GM19455 (cell line): ENCODE results near the gene PVALEF.

Source experiments
- ATAC-seq: cut with Tn5 transposase; IDR thresholded peaks from one replicate; pipeline ENCODE4 v1.9.1; 2021; ENCODE audit not compliant: unreplicated experiment

The PVALEF gene

DNA sequence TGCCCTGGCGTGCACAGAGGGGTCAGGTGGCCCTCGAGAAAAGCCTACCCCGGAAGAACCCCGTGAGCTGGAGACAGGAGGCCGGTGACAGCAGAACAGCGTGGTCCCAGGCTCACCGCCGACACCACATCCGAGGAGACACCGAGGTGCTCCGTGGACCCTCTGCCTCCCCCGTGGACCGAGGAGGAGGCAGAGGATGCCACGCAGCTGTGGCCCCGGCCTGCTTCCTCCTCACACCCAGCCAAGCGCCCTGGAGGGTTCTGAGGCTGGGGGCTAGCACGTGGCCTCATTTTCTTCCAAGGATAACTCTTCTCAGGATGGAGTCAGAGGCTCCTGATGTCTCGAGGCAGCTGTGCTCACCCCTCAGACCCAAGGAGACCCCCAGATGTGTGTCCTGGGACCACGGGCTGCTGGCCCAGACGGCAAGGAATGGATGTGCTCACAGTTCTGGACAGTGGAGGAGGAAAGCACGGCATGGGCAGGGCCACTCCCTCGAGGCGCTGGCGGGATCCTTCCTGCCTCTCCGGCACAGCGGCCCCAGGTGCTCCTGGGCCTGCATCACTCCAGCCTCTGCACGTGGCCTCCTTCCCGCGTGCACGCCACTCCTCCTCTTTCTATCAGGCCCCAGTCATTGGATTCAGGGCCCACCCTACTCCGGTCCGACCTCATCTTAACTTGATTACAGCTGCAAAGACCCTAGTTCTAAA is 4.4 kb upstream of the PVALEF start:
- no peak for ATAC-seq

DNA sequence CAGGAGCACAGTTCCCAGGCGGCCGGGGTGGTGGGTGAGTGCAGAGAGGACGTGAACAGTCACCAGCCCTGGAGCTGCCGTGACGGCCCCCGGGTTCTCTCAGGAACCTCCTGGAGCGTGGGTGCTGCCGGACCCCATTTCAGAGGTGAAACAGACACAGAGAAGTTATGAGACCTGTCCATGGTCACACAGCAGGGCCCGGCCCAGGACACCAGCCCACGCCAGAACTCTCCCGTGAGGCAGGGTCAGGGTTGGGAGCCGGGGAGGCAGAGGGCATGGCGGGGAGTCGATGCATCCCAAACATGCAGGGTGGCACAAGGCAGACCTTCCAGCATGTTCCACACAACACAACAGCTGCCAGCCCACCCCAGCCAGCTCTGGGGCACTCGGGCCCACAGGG is 3.8 kb upstream of the PVALEF start:
- no peak for ATAC-seq

GRCh38 chr17:81161972-81162371 is 3.3 kb upstream of the PVALEF start:
- no peak for ATAC-seq

- no peak for ATAC-seq
Measured at GRCh38 chr17:81162491-81162890, 2.8 kb upstream of the PVALEF start.

- no peak for ATAC-seq
Measured at GRCh38 chr17:81163051-81163695, 2.1 kb upstream of the PVALEF start.

GRCh38 chr17:81163703-81164370 is 1.5 kb upstream of the PVALEF start:
- no peak for ATAC-seq

DNA sequence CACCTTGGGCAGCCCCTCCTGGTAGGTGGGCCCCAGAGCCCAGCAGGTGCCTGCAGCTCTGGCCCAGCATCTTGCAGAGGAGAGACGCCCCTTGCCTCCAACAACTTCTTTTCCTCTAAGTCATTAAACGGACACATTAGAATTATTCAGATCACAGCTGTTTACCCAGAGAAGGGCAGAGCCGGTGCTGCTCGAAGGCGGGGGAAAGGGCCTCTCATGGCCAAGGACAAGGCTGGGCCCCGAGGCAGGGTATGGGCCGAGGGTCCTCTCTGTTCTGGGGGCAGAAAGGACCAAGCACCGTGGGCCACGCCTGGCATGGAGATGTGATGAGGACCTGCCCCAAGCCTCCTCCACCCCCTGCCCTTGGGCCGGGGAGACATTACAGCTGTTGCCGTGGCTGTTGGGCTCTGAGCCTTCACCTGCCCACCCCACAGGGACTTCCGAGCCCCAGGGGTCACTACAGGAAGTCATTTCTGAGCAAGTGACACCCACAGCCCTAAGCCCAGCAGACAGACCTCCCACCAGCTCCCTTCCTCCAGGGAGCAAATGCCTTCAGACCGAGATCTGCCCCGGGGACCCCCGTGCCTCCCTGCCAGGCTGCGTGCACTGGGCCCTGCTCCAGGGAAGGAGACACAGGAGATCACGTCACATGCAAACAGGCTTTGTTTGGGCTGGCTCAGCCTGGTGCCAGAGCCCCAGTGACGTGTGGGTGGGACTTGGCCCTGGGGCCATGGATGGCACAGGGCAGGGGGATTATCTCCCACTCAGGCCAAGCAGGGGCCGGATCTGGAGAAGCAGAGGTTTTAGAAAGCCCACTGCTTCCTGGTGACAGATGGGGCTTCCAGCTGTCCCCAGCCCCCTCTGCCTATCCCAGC is 699 bp upstream of the PVALEF start:
- no peak for ATAC-seq

DNA sequence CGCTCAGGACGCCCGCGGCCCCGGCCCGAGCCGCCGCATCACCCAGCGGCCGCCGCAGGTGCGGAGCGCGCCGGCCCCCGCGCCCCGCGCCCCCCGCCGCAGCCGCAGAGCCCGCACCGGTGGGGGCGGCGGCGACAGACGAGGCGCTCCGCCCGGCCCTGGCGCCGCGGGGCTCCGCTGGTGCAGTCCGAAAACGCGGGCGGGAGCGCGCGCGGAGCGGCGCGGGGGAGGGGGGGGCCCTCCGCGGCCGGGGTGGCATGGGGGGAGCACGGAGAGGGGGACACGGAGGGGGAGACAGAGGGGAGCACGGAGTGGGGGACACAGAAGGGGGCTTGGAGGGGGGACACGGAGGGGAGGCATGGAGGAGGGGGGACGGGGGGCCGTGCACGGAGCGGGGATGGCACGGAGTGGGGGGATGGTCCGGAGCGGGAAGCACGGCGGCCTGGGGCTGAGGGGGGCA is 756 bp downstream of the PVALEF start, which contains the start of gene AATK:
TSS of gene AATK (minus strand) at position 189 of the 460 bp plus-strand sequence. CDS start 229 bp downstream, outside the sequence.
- ATAC-seq: no peak

- no peak for ATAC-seq
Measured at GRCh38 chr17:81167194-81167524, 1.9 kb downstream of the PVALEF start.

DNA sequence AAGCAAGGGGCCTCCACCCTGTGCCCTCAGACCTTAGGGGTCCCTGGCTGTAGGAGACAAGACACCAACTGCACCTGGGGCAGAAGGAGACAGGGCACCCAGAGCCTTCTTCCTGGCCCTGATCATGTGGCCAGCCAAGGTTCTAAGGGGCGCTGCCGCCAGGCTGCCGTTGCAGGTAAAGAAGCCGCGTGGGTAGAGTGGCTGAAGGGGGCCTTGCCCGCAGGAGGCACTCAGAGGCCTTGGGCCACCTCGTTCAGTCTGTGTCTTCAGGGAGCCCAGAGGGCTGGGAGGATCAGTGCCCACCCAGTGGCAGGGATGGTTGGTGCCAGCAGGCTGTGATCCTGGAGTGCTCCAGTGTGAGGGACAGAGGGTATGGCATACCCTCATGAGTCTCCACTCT is 2.3 kb downstream of the PVALEF start:
- ATAC-seq: no peak

GRCh38 chr17:81169870-81170309 is 4.6 kb downstream of the PVALEF start:
- no peak for ATAC-seq

DNA sequence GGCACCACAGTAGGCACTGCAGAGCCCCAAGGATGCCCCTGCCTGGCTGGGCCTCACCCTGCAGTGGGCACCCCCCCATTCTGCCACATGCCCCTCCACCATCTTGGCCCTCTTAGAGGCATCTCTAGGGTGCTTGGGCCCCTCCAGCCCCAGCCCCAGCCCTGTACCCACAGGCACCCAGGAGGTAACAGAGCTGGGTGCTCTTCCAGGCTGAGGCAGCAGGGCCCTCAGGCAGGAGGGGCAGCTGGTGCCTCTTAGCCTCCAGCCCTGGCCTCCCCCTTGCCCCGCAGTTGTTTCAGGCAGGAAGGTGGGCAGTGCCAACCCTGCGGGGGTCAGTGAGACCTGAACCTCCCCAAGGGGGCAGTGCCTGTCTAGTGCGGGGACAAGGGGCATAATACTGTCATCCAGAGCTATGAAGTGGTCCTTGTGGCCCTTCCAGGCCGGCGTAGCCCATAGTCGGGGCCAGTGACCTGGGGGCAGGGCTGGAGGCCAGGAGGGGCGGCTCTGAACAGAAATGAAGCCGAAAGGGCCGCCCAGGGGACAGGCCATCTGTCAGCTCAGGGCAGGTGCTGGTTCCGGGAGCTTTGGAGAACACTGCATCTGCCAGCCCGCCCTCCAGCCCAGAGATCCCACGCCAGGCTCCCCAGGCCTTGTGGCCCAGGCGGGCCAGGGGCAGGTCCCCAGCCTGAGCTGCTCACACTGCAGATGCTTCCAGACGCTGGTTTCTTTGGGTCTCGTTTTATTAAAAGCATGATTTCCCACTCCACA is 5.6 kb downstream of the PVALEF start:
- no peak for ATAC-seq

DNA sequence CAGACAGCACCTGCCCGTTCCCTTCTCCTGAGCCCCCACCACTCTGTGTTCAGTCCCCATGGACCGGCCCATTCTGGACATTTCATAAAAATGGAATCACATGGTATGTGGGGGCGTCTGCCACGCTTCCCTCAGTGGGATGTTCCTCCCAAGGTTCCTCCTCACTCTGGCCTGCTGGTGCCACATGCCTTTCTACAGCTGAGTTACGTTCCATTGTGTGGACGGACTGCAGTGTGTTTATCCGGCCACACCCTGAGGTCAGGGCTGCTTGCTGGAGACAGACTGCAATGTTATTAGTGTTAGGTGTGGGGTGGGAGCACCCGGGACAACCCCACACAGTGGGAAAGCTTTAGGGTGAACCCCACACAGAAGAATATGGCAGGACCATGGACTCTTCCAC is 6.6 kb downstream of the PVALEF start:
- no peak for ATAC-seq

- ATAC-seq: no peak
Measured at GRCh38 chr17:81173052-81173761, 7.9 kb downstream of the PVALEF start.

DNA sequence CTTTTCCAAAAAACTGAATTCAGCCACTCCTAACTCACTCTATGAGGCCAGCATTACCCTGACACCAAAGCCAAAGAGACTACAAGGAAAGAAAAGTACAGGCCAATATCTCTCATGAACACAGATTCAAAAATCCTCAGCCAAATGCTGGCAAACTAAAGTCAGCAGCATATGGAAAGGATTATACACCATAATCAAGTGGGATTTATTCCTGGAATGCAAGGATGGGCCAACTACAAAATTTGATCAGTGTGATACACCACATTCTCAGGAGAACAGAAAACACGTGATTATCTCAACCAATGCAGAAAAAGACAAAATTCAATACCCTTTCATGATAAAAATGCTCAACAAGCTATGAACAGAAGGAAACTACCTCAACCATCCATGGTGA is 8.5 kb downstream of the PVALEF start:
- no peak for ATAC-seq

- no peak for ATAC-seq
Measured at GRCh38 chr17:81176666-81177065, 11.4 kb downstream of the PVALEF start.

DNA sequence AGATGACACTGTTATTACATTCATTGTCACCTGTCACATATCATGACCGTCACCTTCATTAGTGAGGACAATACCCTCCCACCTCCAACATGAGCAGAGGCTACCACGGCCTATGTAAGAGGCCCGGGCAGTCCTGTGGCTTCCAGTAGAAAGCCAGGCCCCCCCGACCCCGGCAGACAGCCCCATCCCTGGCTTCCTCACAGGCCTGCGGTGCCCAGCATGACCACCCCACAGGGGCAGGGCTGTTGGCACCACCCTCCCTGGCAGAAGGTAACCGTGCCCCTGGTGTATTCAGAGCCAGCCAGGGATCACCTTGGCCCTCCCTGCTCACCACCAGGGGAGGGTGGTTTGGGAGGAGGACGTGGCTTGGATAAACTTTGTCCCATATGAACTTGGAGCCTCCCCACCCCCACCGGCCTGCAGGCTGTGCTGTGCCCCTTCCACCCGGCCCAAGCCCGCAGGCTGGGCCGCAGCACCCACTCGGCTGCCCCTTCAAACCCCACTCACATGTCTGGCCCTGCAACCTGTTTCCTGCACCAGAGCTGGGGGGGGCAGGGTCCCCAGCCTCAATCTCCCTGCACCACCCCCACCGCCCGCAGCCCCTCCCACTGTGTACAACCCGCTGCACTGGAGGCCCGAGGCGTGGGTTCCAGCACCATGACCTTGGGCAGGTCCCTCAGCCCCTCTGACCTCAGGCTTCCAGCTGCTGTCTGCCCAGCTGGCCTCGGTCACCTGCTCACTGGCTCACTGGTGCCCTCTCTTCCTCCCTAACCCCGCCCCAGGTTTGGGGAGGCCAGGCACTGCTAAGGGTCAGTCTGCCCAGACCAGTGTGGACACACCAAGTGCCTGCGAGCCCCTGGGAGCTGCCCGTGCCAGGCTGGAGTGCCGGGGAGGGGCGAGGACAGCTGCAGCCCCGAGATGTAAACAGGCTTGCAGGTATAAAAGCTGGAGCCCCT is 13.1 kb downstream of the PVALEF start:
- no peak for ATAC-seq

- no peak for ATAC-seq
Measured at GRCh38 chr17:81179220-81179619, 13.9 kb downstream of the PVALEF start.

DNA sequence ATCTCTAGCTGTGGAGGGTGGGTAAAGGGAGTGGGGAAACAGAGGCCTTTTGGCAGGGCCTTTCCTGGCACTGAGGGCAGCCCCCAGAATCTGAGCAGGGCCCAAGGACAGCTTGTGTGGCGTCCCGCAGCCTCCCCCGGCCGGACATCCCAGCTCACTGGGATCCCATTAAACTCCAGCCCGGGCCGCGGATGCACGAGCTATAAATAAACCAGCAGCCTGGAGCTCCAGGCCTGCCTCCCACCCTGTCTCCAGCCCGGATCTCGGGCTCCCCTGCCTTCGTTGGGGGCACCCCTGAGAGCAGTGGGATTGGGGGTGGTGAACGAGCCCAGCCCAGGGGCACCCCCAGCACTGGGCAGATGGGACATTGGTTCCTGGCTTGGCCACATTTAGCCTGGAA is 14.6 kb downstream of the PVALEF start:
- ATAC-seq: no peak
